GM21390 (cell line): ENCODE data around the gene NPEPL1.

Experiments
- ATAC-seq: cut with Tn5 transposase; IDR thresholded peaks from one replicate; pipeline ENCODE4 v1.9.1; 2021; ENCODE audit not compliant: unreplicated experiment

The NPEPL1 gene

DNA sequence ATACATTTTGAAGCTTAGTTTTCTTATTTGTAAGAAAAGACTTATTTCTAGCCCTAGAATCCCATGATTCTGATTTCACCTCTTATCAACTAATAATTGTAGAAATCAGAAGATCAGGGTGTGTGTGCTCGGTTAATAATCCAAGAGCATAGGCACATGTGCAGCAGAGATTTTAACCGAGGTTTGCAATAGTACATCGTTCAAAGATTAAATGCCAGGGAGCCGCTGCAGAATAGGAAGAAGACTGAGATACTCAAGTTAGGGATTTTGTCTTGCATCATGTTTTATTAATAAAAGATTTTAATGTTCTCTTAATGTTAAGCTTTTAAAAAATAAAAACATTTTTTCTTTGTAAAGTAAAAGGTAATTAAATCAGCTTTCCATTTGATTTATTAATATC, 34.6 kb upstream of the NPEPL1 start:
- ATAC-seq, result no peak

DNA sequence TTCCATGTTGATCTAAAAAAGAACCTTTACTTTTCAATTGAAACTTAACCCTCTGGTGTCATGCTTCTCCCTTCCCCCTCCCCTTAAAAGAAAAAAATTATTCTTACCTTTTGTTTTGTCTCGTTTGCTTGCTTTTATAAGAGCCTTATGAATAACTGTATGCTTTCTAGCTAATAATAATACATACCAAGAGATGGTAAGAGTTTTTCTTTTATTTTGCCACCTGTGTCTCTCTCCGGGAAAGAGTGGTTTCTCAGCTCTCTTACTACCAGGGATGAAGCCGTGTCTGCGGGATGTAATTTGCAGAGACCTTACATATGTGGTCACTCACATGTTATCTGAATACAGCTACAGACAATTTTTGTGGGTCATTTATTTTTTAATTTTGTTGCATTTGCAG, 33.8 kb upstream of the NPEPL1 start:
- ATAC-seq, result no peak

DNA sequence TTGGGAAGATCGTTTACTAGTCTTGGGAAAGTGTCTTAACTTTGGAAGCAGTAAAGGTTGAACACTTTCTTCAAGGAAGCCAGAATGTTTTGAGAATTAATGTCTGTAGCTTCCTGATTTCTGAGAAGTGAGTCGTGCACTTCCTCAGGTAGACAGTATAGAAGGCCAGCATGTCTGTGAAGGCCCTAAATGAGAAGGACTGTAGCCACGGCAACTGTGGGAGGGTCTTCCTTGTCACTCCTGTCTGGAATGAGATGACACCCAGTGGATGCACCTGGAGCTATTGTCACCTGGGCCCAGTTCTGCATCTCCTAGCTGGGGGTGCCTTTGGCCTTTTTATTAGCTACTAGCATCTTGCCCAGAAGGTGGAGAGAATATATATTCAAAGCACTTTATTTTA, 32.8 kb upstream of the NPEPL1 start:
- no peak for ATAC-seq

DNA sequence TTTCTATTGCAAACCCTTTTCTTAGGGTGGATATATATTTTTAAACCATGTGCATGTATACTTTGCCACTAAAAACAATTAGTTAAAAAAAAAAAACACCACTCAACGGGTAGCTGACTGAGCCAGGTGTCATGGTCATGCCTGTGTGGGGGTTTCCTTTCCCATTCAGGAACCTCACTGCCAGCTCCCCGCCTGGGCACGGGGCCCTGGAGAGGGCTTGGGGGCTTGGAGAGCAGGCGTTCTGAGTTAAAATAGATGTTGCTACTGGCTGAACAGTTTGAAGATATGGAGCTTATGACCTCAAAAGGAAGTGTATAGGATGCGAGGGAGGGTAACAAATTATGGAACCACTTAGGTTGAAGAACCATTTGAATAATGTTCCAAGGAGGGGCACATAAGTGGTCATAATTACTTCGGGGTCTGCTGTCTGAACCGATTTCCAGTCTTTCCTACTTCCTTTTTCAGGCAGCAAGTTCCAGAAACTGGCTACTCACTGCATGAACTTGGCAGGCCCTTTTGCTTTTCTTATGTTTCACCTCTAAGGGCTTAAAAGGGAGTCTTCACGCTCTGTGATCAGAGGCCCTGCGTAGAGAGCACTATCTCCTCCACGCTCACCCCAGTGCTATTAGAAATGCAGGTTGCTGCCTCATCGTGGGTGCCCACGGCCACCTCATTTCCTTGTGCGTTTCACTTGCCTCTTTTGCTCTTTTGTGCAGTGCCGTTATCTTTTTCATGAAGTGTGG, 31.6 kb upstream of the NPEPL1 start:
- no peak for ATAC-seq

DNA sequence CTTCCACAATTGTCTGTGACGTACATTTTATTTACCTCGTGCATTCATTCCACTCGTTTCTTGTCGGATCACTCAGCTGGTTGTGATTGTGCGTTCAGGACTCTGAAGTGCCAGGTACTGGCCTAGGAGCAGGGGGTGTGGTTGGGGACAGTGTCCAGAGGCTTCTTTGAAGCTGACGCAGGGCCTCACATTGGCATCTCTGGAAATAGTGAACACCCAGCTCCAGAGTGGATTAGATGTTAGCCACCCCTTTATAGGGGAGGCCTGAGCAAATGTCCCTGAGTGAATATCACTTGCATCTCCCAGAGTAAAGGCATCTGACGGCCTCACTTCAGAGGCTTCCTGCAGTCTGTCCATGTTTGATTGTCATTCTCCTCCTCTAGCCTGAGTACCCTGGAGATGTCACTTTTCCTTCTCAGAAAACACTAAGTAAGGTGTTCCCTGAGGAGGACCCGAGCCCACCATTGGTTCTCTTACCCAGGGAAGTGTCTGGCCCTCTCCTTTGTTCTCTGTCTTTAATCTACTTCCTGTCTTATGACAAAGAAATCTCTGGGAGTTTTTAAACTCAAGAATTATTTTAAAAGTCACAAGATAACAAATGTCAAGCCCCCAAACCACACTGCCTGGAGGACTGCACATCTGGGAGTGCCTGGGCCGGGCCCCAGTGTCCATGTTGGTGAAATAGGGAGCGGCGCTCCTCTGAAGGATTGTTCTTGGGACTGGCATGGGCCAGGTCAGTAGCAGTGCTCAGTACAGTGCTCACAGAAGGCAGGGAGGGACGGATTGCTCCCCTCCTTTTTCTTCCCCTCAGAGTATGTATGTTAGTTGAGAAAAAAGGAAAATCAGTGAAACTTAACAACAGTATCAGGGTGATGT, 30.8 kb upstream of the NPEPL1 start:
- ATAC-seq, result no peak

DNA sequence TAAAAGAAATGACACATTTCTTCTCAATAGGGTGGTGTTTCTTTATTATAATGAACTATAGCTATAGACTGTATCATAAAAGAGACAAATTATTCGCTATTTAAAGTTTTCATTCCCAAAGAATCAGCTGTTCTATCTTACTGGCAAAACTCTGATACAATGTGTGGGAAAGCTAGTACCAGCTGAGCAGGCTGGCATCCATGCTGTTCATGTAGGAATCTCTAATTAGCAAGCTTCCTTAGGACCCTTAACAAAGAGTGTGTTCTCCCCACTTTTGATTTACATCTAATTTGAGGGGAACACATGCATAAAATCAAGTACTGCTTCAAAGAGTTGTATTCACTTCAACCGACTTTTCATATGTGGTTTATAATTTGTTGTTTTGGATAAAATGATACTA, 28.3 kb upstream of the NPEPL1 start:
- no peak for ATAC-seq

DNA sequence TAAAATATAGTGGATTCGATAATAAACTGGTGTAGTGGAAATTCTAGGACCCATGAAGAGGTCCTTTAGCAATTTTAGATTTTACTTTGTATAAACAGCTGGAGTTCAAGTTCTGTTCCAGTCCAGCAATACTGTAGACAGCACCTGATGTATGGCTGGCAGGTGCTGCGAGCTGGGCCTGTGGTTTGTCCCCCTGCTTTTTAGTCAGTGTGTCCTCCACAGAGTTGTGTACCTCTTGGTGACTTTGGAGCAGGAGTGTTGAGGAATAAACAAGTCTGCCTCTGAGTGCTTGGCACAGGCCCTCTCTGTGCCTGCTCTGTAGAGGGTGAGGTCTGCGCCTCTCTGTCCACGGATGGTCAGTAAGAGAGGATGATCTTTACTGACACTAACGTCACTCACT, 27.7 kb upstream of the NPEPL1 start:
- no peak for ATAC-seq

DNA sequence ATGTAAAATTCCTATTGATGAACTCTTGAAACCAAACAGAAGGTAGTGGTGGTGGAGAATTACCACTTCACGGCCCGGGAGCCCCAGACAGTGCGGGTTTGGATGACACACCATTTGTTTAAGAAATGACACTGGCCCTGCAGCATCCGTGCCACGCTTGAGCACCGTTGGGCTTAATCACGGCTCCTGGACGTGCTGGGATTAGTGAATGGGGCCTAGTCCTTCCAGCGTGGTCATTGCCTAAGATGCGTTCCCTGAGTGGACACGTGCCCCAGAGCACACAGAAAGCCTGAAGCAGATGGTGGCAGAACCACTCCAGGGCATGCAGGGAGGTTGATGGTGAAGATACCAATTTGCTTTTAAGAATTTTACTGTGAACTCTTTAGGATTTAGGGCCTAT, 27.0 kb upstream of the NPEPL1 start:
- ATAC-seq, result no peak

DNA sequence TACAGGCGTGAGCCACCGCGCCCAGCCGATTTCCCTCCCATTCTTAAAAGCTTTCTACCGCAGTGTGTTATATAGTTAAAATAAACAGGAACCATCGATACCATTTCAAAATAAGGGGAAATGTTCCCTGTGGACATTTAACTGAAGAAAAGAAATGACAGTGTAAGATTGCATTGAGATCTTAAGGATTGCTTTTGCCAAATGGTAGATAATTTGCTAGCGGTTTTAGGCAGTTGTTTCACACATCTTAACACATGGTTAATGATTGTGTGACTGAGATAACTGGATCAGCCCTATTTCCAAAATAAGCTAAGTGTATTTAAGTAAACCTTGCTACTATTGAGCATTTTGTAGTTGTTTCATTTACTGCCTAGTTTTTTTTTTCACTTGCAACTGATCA, 25.9 kb upstream of the NPEPL1 start:
- no peak for ATAC-seq

DNA sequence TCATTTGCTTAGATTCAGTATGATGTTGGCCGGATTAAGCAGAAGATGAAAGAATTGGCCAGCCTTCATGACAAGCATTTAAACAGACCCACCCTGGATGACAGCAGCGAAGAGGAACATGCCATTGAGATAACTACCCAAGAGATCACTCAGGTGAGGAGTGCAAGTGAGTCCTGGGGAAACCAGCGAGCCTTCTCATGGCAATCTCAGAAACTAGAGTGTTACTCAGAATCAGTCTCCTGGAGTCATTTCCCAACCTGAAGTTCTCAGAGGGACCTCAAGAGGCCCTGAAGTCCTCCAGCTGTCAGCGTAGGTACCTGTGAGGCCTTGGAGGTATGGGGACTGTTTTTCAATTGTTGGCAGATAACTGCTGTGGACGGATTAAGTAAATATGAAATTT, 24.6 kb upstream of the NPEPL1 start:
- no peak for ATAC-seq

DNA sequence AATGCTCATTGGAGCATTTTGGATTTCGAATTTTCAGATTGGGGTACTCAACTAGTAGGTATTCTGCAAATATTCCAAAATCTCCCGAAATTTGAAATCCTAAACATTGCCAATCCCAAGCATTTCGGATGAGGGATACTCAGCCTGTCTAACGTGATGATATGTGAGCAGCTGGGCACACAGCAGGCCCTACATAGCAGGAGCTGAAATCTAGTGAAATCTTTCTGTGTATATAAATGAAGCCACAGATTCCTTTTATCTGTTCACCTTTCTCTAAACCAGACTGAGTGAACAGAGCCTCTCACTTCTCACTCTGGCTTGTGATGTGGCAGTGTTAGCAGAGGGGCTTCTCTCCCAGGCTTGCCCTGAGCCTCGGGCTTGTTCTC, 23.7 kb upstream of the NPEPL1 start:
- no peak for ATAC-seq

DNA sequence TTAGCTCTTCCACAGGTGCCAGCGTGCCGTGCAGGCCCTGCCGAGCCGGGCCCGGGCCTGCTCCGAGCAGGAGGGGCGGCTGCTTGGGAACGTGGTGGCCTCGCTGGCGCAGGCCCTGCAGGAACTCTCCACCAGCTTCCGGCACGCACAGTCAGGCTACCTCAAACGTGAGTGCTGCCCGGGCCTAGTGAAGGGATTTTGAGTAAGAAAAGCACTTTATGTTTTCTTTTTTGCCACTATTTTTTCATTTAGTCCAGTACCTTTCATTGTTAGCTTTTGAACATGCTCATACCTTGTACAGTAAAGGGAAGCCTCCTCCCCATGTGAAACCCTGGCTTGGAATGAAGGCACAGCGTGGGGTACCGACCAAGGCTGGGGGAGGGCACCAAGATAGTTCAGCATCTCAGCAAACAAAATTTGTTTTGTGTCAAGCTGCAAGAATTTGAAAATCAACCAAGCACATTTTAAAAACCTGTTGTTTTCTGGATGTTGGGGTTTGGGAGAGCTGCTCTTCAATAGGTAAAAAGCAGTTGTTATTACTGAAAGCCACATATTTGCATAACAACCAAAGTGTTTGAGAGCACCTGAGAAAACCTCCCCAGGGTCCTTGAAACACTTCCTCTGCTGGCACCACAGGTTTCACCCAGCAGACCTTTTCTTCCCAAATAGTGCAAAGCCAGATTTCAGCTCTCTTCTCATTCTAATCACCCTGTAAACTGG, 23.2 kb upstream of the NPEPL1 start:
- peak; percentile 58 for ATAC-seq

DNA sequence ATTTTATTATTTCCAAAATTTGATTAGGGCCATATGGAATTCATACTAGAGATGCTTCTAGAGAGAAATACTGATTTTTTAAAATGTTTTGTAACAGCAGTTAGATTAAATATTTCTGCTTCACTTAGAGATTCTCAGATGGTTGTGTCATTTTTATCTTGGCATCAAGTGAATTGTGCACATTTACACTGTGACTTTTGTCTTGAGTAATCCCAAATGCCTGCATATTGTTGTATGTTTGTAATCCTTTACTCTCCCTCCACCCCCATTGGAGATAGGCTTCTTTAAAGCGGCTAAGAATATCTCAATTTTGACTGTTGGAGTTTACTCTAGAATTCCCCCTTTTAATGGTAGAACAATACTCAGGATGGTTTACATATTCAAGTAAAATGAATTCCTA, 22.5 kb upstream of the NPEPL1 start:
- no peak for ATAC-seq

DNA sequence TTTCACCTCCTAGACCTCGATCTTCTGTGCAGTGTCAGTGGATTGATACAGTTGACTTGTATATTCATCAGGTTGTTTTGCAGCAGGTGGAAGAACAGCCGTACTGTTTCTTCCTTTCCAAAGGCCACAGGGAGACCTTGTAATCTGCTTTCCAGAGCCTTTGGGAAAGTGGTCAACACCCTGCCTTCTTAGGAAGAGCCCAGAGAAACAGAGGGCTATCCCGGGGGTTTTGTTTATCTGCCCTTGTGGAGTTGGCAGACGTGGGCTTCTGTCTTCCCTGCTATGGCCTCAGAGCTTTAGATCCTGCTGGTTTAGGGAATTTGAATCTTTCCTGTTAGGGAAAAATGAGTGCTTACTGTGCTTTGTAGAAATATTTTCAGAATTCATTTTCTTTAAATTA, 21.9 kb upstream of the NPEPL1 start:
- no peak for ATAC-seq

DNA sequence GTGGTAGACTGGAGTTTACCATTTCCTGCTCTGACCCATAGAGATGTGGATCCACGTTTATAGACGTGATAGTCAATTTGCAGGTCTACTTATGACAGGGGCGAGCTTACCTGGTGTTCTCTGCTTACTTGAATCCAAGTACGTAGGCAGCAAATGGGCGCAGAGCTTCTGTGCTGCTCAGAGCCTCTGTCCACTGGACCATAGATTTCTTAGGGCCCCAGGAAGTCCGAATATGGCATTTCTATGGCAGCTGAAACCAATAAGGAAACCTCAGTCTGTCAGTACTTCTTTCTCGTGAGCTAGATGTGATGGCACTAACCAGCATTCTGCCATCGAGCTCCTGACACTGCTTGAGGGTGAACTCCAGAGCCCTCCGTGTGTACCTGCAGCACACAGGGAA, 19.5 kb upstream of the NPEPL1 start:
- ATAC-seq, result no peak

DNA sequence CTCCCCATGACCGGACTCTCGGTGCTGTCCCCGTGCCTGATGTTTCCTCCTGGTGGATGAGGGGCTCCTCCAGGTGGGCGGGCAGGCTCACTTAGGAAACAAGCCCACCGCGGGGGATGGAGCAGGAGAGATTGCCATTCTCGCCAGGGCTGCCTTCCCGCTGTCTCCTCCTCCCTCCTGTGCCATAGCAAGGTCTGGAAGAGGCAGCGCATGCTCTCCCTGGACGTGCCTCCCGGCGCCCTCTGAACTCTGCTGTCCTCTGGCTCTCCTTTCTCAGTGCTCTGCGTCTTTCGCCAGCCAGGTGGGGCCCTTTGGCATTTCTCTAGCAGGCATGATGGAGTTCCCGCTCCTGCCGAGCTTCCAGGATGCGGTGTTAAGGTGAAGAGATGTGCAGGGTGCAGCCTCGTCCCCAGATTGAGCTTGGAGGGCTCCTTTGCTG, 17.4 kb upstream of the NPEPL1 start:
- no peak for ATAC-seq

DNA sequence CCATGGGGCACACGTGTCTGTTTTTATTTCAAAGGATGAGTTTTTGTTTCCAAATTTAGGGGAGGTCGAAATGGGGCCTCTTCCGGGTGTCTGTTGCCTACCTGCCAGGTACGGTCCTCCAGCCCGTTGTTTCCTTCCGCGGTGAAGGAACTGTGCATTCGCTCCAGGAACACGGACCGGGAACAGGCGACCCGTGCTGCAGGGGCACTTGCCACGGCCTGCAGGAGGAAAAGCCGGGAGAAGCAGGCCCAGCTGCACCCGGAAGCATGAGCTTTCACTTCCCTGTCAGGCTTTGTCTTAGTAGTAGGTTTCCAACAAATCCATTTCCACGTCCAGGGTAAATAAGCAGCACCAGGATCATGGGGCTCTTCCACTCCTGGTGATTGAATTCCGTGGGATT, 17.0 kb upstream of the NPEPL1 start:
- ATAC-seq, result no peak

DNA sequence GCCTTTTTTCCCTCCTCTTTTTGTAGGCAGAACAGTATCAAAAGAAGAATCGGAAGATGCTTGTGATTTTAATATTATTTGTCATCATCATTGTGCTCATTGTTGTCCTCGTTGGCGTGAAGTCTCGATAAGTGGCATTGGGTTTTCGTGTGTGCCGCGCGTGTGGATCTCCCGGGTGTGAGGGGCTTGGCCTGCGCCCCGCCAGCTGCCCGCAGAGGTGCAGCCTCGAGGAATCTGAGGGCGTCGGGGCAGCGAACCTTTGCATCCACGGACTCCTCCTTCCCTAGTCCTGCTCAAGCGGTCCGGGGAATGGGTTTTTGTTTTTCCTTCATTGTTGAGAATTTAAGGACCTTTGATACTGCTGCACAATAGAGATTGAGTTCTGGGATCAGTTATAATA, 16.4 kb upstream of the NPEPL1 start:
- no peak for ATAC-seq

DNA sequence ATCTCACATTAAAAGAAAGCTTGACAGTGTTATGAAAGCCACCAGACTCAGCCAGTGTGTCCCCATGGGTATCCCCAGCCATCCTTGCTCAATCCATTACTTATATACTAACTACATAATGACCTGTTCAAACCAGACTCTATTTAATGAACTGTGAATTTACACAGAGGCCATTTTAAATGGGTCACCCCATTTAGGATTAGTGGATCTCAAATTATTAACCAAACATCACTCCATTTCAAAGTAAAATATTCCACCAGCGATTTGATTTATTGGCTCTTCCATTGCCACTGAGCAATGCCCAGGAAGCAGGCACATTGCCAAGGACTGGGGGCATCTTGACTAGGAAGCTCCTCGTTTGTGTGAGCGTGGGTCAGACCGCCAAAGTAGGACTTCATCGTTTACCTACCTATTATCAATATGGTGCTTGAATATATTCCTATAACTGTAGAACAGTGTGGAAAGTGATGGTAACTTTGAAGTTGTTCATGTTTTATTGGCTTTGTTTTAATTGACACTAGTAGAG, 15.5 kb upstream of the NPEPL1 start:
- ATAC-seq, result no peak

DNA sequence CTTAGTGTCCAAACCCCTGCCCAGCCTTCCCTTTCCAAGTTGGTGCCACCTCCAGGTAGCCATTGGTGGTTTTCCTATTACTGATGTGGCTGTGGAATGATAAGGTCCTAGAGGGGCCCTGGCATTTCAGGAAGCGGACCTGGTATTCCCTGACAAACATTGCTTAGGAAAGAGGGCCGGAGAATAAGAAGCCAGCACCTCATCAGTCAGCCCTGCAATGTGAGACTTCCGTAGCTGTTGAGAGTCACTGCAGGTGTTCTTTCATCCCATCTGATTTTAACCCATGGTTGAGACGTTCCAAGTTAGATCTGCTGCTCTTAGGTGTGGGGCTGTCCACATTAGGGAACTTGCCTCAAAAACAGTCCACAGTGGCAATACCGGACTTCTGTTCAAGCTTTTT, 14.8 kb upstream of the NPEPL1 start:
- no peak for ATAC-seq

DNA sequence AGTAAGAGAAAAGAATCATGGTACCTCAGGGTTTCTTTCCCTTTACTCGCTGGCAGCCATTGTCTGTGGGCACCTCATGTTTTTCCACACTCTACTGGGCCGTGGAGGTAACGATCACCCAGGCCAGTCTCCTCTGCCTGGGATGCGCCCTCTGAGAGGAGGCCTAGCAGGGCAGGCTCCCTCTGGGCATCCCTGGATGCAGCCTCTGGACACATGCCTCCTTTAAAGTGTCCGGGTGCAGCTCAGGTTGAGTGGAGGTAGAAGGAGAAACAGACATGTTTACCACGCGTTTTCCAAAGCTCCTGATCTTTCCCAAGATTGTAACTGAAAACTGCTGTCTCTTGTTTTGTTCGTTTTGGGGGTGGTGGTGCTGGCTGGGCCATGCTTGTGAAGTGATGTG, 13.8 kb upstream of the NPEPL1 start:
- ATAC-seq, result no peak
